Measurements from ENCODE around the gene CPLANE1.

DNA sequence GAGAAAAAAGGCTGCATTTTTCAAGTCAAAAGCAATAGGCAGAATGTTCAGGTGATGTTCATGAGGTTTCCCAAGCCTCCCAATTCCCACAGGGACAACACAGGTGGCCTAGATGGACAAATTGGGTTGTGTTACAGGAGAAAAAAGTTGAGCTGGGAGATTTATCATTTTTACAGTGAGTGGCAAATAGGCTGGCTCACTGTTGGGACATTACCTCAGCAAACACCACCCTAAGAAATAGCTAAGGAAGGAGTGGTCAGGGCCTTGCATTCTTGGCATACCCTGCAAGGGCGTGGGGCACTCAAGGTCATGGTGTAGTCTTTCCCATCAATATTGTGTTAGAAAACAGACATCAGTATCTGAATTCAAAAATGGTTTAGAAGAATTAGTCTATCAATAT is 23.3 kb upstream of the CPLANE1 start:
- no peak for TF ChIP-seq CTBP1 (IDR thresholded peaks at IDR 0.05; ENCODE audit: borderline replicate concordance)
- TF ChIP-seq FOXK2 (IDR thresholded peaks at IDR 0.05) = no peak
- no peak for TF ChIP-seq BHLHE40 (IDR thresholded peaks at IDR 0.05; ENCODE audit: borderline replicate concordance)
- TF ChIP-seq SUZ12 (IDR thresholded peaks at IDR 0.05) = no peak
- TF ChIP-seq ELF4 (IDR thresholded peaks at IDR 0.05) = no peak
- TF ChIP-seq SP1 (IDR thresholded peaks at IDR 0.05) = no peak
- TF ChIP-seq FOXM1 (IDR thresholded peaks at IDR 0.05; ENCODE audit: borderline replicate concordance) = no peak
- no peak for TF ChIP-seq NFRKB (IDR thresholded peaks at IDR 0.05)
- no peak for TF ChIP-seq LEF1 (IDR thresholded peaks at IDR 0.05; ENCODE audit: borderline replicate concordance)
- TF ChIP-seq ARNT (IDR thresholded peaks at IDR 0.05) = no peak
- TF ChIP-seq FOXA1 (IDR thresholded peaks at IDR 0.05) = no peak
